GM21528 (cell line): ENCODE results near the gene VAT1.
"Not testable (repeated sequence)": the region's sequence is repeated elsewhere in the genome, so short reads cannot be mapped to it uniquely, and the experiment has no call there.

Experiments used
- ATAC-seq: cut with Tn5 transposase; IDR thresholded peaks from one replicate; pipeline ENCODE4 v1.9.1; 2021; ENCODE audit warnings: mild to moderate bottlenecking, moderate library complexity; ENCODE audit not compliant: unreplicated experiment, low FRiP score

VAT1 gene

GRCh38 chr17:42975701-42976100 is 46.5 kb downstream of the VAT1 start:
- not testable (repeated sequence) for ATAC-seq

GRCh38 chr17:42975265-42975664 is 46.9 kb downstream of the VAT1 start:
- no peak for ATAC-seq

- not testable (repeated sequence) for ATAC-seq
Observed at GRCh38 chr17:42973323-42973722, 48.9 kb downstream of the VAT1 start.

DNA sequence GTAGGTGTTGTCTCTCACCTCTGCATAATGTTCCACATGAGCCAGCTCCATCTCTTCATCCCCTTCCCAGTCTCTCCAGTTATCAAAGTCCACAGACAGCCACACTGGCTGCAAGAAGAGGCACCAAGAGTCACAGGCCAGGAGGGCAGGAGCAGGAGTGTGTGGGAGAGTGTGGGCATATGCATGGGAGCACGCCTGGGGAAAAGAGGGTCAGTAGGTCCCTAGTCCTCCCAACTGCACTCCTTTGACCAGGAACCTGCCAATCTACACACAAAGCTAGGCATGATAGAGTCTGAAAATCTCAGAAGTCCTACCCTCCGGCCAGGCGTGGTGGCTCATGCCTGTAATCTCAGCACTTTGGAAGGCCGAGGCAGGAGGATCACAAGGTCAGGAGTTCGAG is 50.6 kb downstream of the VAT1 start:
- ATAC-seq, result no peak

GRCh38 chr17:42969001-42969581 is 53.1 kb downstream of the VAT1 start:
- no peak for ATAC-seq

GRCh38 chr17:42967925-42968324 is 54.3 kb downstream of the VAT1 start:
- no peak for ATAC-seq
